Aorta (tissue), 5 donors: ENCODE measurements around the gene UNC119B. TPM values are rescaled to one million over a fixed set of nuclear protein-coding genes. Genes with fewer than 3 reads are reported as not detected.

Experiments
- ATAC-seq: fragments of 200-7000 bp; cut with Tn5 transposase; one replicate; pipeline ENCODE4 v1.9.1; 2022; ENCODE audit warnings: moderate library complexity; ENCODE audit not compliant: low FRiP score
- DNase-seq, 2 donors: peaks; one replicate each; pipeline ENCODE4 v3.0.0-alpha.2; 2020
- H3K27ac ChIP-seq, 2 donors: one replicate each; pipeline ENCODE4 v1.5.1; 2013; ENCODE audit warnings: low read length in 2 of 2, mild to moderate bottlenecking in 2 of 2, moderate library complexity in 2 of 2, control low read depth in 1 of 2, inconsistent platforms in 1 of 2, low read depth in 1 of 2
- H3K27me3 ChIP-seq, 2 donors: one replicate each; pipeline ENCODE4 v1.6.1; 2013; ENCODE audit warnings: control low read depth in 1 of 2, low read length in 1 of 2, mild to moderate bottlenecking in 1 of 2, moderate library complexity in 1 of 2; ENCODE audit not compliant: insufficient read depth in 2 of 2, control insufficient read depth in 1 of 2
- H3K36me3 ChIP-seq, 2 donors: one replicate each; pipeline ENCODE4 v1.6.1; 2013; ENCODE audit warnings: control low read depth in 1 of 2, low read length in 1 of 2, mild to moderate bottlenecking in 1 of 2; ENCODE audit not compliant: insufficient read depth in 2 of 2, control insufficient read depth in 1 of 2
- H3K4me1 ChIP-seq, 2 donors: one replicate each; pipeline ENCODE4 v1.6.1; 2013; ENCODE audit warnings: low read length in 2 of 2, control low read depth in 1 of 2, mild to moderate bottlenecking in 1 of 2, moderate library complexity in 1 of 2; ENCODE audit not compliant: insufficient read depth in 2 of 2, control insufficient read depth in 1 of 2
- H3K4me3 ChIP-seq, 2 donors: one replicate each; pipeline ENCODE4 v1.5.1; 2013; ENCODE audit warnings: low read length in 2 of 2, control low read depth in 1 of 2, mild to moderate bottlenecking in 1 of 2
- H3K9me3 ChIP-seq: one replicate; pipeline ENCODE4 v1.6.1; 2013; ENCODE audit warnings: mild to moderate bottlenecking, low read length; ENCODE audit not compliant: control insufficient read depth
- WGBS, 2 donors: extraction: QIAGEN DNeasy Blood & Tissue Kit; methylation state at CpG; one replicate each; pipeline ENCODE4 v1.1.7; 2013; 5-methylcytosine and 5-hydroxymethylcytosine counted together
- intact Hi-C, 2 donors: fragments of 100-400 bp; cut with DNase I; formaldehyde crosslinking; loops; one replicate each; pipeline versions ENCODE4 v1.14.2 to v1.15.0; 2022
- polyA plus RNA-seq, 2 donors: library from polyadenylated mRNA; stranded (reverse); fragments of 200-250 nt; gene quantifications; one replicate each; pipeline ENCODE4 v1.2.3, GENCODE V29; 2013
- total RNA-seq, 2 donors: library from RNA; stranded (reverse); fragmentation: NEBNext Ultra II Directional; extraction: Animal tissue kit (Norgen Biotek cat#: 25700); gene quantifications; one replicate each; pipeline ENCODE4 v1.2.1, GENCODE V29; 2021
- donor health status: healthy with polysubstance abuse.
- donor health status: Bipolar disorder and iron deficiency.
- donor health status: DM: no; HTN: no; CAD: no.
- donor health status: DM: no; HTN: no; CAD: no.
- donor health status: DM: yes; HTN: yes; CAD: no.

UNC119B gene
- total and polyA plus RNA-seq, 4 donors: 13.6 to 24.4 (median 17.2) TPM

DNA sequence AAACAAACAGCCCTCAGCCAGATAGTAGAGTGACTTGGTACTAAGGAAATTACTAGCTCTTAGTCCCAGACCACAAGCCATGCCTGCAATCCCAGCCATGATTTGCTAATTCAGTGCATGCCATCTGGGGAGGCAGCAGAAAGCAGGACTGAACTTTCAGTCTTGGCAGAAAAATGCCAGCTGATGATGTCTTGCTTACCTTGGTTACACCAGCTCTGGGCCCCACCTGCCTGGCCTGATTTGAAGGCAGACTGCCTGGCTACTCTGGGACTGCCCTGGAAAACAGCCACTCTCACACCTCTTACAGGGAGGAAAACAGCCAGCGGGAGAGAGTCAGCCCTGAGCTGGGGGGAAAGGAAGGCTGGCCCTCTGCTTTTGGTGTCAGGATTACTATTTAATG, 4.6 kb upstream of the UNC119B start:
- Histone ChIP-seq H3K27ac (no peak overlapping the region), H3K9me3 (no peaks in the 10 kb centered on the region), H3K4me3 (no peak overlapping the region), H3K36me3 (no peaks in the 10 kb centered on the region), H3K4me1 (peaks cover 0 to 5% of the 10 kb centered on the region in 2 donors), H3K27me3 (no peaks in the 10 kb centered on the region)
- intact Hi-C loops: no loop called here
- DNase-seq (no peak), ATAC-seq (no peak)
- 87 to 98% methylated on average over 1 of the region's 1 CpG for WGBS, 2 donors

DNA sequence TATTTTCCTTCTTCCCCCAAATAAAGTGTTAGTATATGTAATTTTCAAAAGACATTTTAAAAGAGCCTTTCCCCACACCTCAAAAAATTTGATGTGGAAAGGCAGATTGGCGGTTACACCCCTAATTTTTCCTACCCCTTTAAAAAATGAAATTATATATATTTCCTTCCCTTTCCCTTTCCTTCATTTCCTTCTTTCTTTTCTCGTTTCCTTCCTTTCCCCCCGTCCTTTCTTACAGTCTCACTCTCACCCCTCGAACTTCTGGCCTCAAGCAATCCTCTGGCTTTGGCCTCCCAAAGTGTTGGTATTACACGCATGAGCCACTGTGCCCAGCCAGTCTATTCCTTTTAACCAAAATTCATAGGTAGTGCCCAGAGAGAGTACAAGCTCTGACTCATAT, 4.2 kb upstream of the UNC119B start:
- Histone ChIP-seq H3K36me3 (no peaks in the 10 kb centered on the region), H3K4me3 (no peak overlapping the region), H3K9me3 (no peaks in the 10 kb centered on the region), H3K4me1 (peaks cover 0 to under 1% of the 10 kb centered on the region in 2 donors), H3K27ac (no peak overlapping the region), H3K27me3 (no peaks in the 10 kb centered on the region)
- intact Hi-C loops: no loop called here
- DNase-seq (no peak), ATAC-seq (no peak)
- WGBS, 2 donors: 86 to 94% methylated on average over 5 of the region's 5 CpGs

DNA sequence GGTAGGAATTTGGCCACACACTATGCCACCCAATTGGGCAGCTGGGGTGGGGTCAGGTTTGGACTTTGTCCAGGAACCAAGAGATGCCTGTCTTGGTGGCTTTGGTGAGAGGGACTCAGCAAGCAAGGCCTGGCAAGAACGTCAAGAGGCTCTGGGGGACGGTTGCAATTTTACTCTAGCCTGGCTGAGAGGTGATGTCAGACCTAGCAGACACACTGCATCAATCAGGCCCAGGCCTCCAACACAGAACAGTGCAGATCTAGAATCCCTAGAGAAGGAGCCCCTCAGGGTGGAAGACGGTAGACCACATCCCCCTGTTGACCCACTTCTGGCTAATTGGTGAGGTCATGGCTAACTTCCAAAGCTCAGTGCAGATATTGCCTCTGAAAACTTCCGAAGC, 1.6 kb upstream of the UNC119B start:
- no peak overlapping the region for H3K4me3 ChIP-seq
- WGBS, 2 donors: 76 to 81% methylated on average over 4 of the region's 4 CpGs
- no peaks in the 10 kb centered on the region for H3K27me3 ChIP-seq
- H3K9me3 ChIP-seq: no peaks in the 10 kb centered on the region
- H3K36me3 ChIP-seq: no peaks in the 10 kb centered on the region
- ATAC-seq (no peak), DNase-seq (no peak)
- H3K27ac ChIP-seq: no peak overlapping the region
- intact Hi-C loops: no loop called here
- H3K4me1 ChIP-seq: no peaks in the 10 kb centered on the region

DNA sequence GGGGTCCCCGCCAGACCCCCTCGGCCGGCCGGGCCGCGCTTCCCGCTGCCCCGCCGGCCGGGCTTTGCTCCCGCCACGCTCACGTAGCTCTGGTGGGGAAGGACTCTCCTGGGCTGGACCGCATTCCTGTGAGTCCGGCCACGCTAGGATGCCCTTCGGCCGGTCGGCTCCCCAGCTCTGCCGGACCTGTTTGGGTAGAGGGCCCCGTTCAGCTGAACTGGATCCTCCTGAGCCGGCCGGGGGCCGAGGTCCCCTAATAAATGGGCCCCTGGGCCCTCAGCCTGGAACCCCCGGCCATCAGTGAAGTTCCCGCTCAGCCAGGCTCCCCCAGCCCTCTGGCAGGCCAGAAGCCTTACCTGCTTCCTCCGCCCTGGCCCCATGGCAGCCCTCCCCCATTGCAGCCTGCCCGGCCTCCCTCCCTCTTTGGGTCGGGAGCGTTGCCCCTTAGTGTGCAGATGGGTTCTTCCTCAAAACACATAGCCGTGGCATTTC, 593 bp downstream of the UNC119B start:
- Histone ChIP-seq H3K27ac (peak overlapping the region in 1 of 2 donors; percentile 18), H3K4me3 (peak overlapping the region; percentile 50 to 74), H3K9me3 (no peaks in the 10 kb centered on the region), H3K27me3 (no peaks in the 10 kb centered on the region), H3K36me3 (no peaks in the 10 kb centered on the region), H3K4me1 (no peaks in the 10 kb centered on the region)
- WGBS, 2 donors: 0 to 1% methylated on average over 31 of the region's 31 CpGs
- ATAC-seq: peak; percentile 28
- DNase-seq: peak in 1 of 2 donors; percentile 79
- intact Hi-C loops: loop anchor here (2.0 to 5.0 kb wide), 3 partner anchors 62 to 129 kb away; partner anchors contain the start of gene POP5 (in 1 of the 2)

GRCh38 chr12:120711411-120711810, 1.2 kb downstream of the UNC119B start:
- no peaks in the 10 kb centered on the region for H3K9me3 ChIP-seq
- DNase-seq: no peak
- no peak overlapping the region for H3K27ac ChIP-seq
- H3K27me3 ChIP-seq: no peaks in the 10 kb centered on the region
- peak overlapping the region in 1 of 2 donors; percentile 74 for H3K4me3 ChIP-seq
- intact Hi-C loops: loop anchor here (2.0 to 5.0 kb wide), 3 partner anchors 63 to 129 kb away; partner anchors contain the start of gene POP5 (in 1 of the 2)
- no peak for ATAC-seq
- 39 to 43% methylated on average over 6 of the region's 6 CpGs for WGBS, 2 donors
- H3K36me3 ChIP-seq: peaks cover 0 to 1% of the 10 kb centered on the region in 2 donors
- no peaks in the 10 kb centered on the region for H3K4me1 ChIP-seq

GRCh38 chr12:120712610-120713009, 2.4 kb downstream of the UNC119B start:
- Histone ChIP-seq H3K36me3 (peaks cover 4 to 6% of the 10 kb centered on the region in 2 donors), H3K4me3 (no peak overlapping the region), H3K9me3 (no peaks in the 10 kb centered on the region), H3K4me1 (no peaks in the 10 kb centered on the region), H3K27ac (no peak overlapping the region), H3K27me3 (no peaks in the 10 kb centered on the region)
- intact Hi-C loops: loop anchor here in 1 of 2 donors (5.0 kb wide), 2 partner anchors 65 to 130 kb away; partner anchors contain the start of gene POP5
- no peak for ATAC-seq
- WGBS, 2 donors: 73 to 78% methylated on average over 6 of the region's 6 CpGs
- DNase-seq: no peak

GRCh38 chr12:120713861-120714482, 3.7 kb downstream of the UNC119B start:
- intact Hi-C loops: loop anchor here (2.0 to 5.0 kb wide), 3 partner anchors 67 to 132 kb away; partner anchors contain the start of gene POP5 (in 1 of the 2)

DNA sequence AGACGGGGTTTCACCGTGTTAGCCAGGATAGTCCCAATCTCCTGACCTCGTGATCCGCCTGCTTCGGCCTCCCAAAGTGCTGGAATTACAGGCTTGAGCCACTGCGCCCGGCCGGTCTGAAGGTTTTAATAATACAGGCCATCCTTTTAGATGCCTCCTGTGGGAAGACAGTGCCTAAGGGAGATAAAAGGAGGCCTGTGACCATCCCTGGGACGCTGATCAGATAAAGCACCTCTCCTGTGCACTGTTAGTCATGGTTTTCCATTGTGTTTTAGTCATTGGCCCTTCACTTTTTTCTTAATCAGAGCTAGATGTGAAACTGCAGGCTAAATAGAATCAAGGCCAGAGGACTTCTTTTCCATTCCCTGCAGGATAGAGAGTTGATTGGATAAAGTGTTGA, 7.8 kb downstream of the UNC119B start:
- ATAC-seq (no peak), DNase-seq (peak in 1 of 2 donors; percentile 35)
- Histone ChIP-seq H3K27ac (no peak overlapping the region), H3K4me3 (no peak overlapping the region), H3K27me3 (no peaks in the 10 kb centered on the region), H3K4me1 (no peaks in the 10 kb centered on the region), H3K9me3 (no peaks in the 10 kb centered on the region), H3K36me3 (peaks cover 7 to 13% of the 10 kb centered on the region in 2 donors)
- WGBS, 2 donors: 88 to 96% methylated on average over 9 of the region's 9 CpGs
- intact Hi-C loops: no loop called here

More at GRCh38 chr12:120713861-120714482, 3.7 kb downstream of the UNC119B start:
- DNase-seq (peak in 1 of 2 donors; percentile 69), ATAC-seq (peak; percentile 71)
- 16 to 18% methylated on average over 4 of the region's 4 CpGs for WGBS, 2 donors
- Histone ChIP-seq H3K9me3 (no peaks in the 10 kb centered on the region), H3K27me3 (no peaks in the 10 kb centered on the region), H3K36me3 (peaks cover 6 to 7% of the 10 kb centered on the region in 2 donors), H3K27ac (no peak overlapping the region), H3K4me3 (no peak overlapping the region), H3K4me1 (no peaks in the 10 kb centered on the region)

DNA sequence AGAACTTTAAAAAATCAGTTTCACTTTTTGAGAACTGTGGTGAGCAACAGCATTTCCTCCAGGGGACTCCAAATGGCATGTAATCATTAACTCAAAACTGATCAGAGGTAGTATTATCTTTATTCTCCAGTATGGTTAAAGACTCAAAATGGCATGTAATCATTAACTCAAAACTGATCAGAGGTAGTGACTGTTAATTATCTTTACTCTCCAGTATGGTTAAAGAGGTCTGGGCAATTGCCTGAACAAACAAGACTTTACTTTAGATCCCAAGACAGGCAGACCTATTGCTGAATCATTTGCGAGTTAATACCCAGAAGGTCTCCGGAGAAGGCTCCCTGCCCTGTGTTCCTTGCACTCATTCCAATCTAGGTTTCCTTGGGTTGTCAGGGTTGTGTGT, 8.8 kb downstream of the UNC119B start:
- Histone ChIP-seq H3K27ac (no peak overlapping the region), H3K4me1 (no peaks in the 10 kb centered on the region), H3K36me3 (peaks cover 7 to 13% of the 10 kb centered on the region in 2 donors), H3K9me3 (no peaks in the 10 kb centered on the region), H3K4me3 (no peak overlapping the region), H3K27me3 (no peaks in the 10 kb centered on the region)
- intact Hi-C loops: no loop called here
- 92 to 95% methylated on average over 2 of the region's 2 CpGs for WGBS, 2 donors
- ATAC-seq (no peak), DNase-seq (no peak)
